ENCODE data around the gene CPPED1. TPM values are rescaled to one million over a fixed set of nuclear protein-coding genes. Genes with fewer than 3 reads are reported as not detected.

Gene CPPED1
- total RNA-seq, 1 experiment from 2014 or later = 7.9 TPM

DNA sequence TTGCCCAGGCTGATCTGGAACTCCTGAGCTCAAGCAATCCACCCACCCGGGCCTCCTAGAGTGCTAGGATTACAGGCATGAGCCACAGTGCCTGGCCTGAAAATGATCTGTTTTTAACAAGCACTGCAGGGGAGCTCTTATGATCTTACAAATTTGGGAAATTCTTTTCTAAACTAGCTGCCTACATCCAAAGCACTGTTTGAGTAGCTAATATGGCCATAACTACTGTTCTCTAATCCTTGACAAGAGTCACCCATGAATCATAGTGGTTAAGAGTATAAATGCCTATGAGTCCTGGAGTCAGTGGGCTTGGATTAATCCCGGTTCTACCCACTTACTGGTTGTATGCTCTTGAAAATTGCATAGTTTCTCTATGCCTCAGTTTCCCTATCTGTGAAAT, 1.4 kb upstream of the CPPED1 start:
- Histone ChIP-seq H2BK120ac (ENCODE audit: low read depth, low read length, poor library complexity, severe bottlenecking) (no peak overlapping the region), H4K5ac (ENCODE audit: insufficient read length, low read depth, low read length) (no peak overlapping the region), H3K23me2 (ENCODE audit: insufficient read length, low read depth, low read length, poor library complexity, severe bottlenecking) (peaks cover 6% of the 10 kb centered on the region), H4K8ac (replicated peaks; ENCODE audit: insufficient read length, low read depth, low read length) (no peak overlapping the region), H2AK5ac (ENCODE audit: insufficient read length, low read length) (no peak overlapping the region), H3K27ac (ENCODE audit: insufficient read length, low read depth, low read length) (no peak overlapping the region), H3K79me1 (ENCODE audit: insufficient read depth, low read depth, low read length, poor library complexity, severe bottlenecking) (no peaks in the 10 kb centered on the region), H3K18ac (ENCODE audit: insufficient read length, low read depth, low read length) (no peak overlapping the region), H3K4me1 (ENCODE audit: insufficient read depth, low read length) (no peaks in the 10 kb centered on the region), H2BK20ac (ENCODE audit: low read depth, low read length, poor library complexity, severe bottlenecking) (no peak overlapping the region), H3K14ac (ENCODE audit: insufficient read depth, low read length) (no peak overlapping the region), H3K27me3 (ENCODE audit: insufficient read depth, low read length) (no peaks in the 10 kb centered on the region), H3K9ac (ENCODE audit: extremely low read depth, insufficient read length, low read length) (no peak overlapping the region), H3K4ac (ENCODE audit: low read depth, low read length) (no peak overlapping the region), H3K56ac (ENCODE audit: insufficient read length, low read depth, low read length) (no peak overlapping the region), H3K4me2 (ENCODE audit: insufficient read depth, insufficient read length, low read length) (no peak overlapping the region), H3K79me2 (ENCODE audit: insufficient read depth, low read length) (no peaks in the 10 kb centered on the region), H2BK15ac (ENCODE audit: low read depth, low read length) (no peak overlapping the region), H3T11ph (ENCODE audit: low read length) (no peak overlapping the region), H2BK5ac (ENCODE audit: insufficient read length, low read length) (no peak overlapping the region), H3K9me3 (ENCODE audit: control insufficient read depth, low read depth, low read length) (no peaks in the 10 kb centered on the region), H2AFZ (ENCODE audit: low read length) (no peak overlapping the region), H3K23ac (ENCODE audit: insufficient read length, low read depth, low read length) (no peak overlapping the region), H4K20me1 (ENCODE audit: control insufficient read depth, insufficient read depth, insufficient read length) (no peaks in the 10 kb centered on the region), H4K91ac (ENCODE audit: insufficient read length, low read depth, low read length) (no peak overlapping the region), H2BK12ac (ENCODE audit: insufficient read length, low read depth, low read length) (no peak overlapping the region)
- DNase-seq = no peak
- Mint-ChIP-seq H3K27me3 (ENCODE audit: low read depth) (no peaks in the 10 kb centered on the region), H3K4me1 (peaks cover 15 to 17% of the 10 kb centered on the region in 2 experiments), H3K9me3 (peaks cover 0 to under 1% of the 10 kb centered on the region in 2 experiments; a peak in 1 of 5 replicates), H3K4me3 (no peak overlapping the region), H3K27ac (no peak overlapping the region), H3K36me3 (ENCODE audit: insufficient read depth in 1 of 3, low read depth in 3 of 3) (no peaks in the 10 kb centered on the region; a peak in 1 of 7 replicates)
- TF ChIP-seq, protein P1, sequence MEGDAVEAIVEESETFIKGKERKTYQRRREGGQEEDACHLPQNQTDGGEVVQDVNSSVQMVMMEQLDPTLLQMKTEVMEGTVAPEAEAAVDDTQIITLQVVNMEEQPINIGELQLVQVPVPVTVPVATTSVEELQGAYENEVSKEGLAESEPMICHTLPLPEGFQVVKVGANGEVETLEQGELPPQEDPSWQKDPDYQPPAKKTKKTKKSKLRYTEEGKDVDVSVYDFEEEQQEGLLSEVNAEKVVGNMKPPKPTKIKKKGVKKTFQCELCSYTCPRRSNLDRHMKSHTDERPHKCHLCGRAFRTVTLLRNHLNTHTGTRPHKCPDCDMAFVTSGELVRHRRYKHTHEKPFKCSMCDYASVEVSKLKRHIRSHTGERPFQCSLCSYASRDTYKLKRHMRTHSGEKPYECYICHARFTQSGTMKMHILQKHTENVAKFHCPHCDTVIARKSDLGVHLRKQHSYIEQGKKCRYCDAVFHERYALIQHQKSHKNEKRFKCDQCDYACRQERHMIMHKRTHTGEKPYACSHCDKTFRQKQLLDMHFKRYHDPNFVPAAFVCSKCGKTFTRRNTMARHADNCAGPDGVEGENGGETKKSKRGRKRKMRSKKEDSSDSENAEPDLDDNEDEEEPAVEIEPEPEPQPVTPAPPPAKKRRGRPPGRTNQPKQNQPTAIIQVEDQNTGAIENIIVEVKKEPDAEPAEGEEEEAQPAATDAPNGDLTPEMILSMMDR (conservative IDR thresholded peaks at IDR 0.05) = no peak
- WGBS (ENCODE audit: extremely low coverage, insufficient read length, low lambda C conversion rate) = no CpG with 5 or more reads among the region's 2 CpGs
